Ramos (cell line): Measurements from ENCODE around the gene ANXA3.

Experiments
- in situ Hi-C: fragments of 300-500 bp; cut with MboI; formaldehyde crosslinking; loops from one replicate; pipeline ENCODE4 v1.14.3; 2022; ENCODE audit warnings: low sequenced_read_pairs; ENCODE audit not compliant: unreplicated experiment

The ANXA3 gene

GRCh38 chr4:78606530-78607095 is 55.0 kb downstream of the ANXA3 start:
- in situ Hi-C loops: no loop called here

GRCh38 chr4:78608684-78609083 is 57.1 kb downstream of the ANXA3 start:
- in situ Hi-C loops: no loop called here

GRCh38 chr4:78609580-78609979 is 58.0 kb downstream of the ANXA3 start:
- in situ Hi-C loops: no loop called here

GRCh38 chr4:78610546-78611214 is 59.1 kb downstream of the ANXA3 start:
- in situ Hi-C loops: loop anchor here (5.0 kb wide), 1 partner anchor 257 kb away; no protein-coding TSS in a partner anchor

- in situ Hi-C loops: loop anchor here (5.0 kb wide), 1 partner anchor 256 kb away; no protein-coding TSS in a partner anchor
These were observed 59.6 kb downstream of the ANXA3 start for GRCh38 chr4:78611215-78611558.

GRCh38 chr4:78612398-78613178 is 61.0 kb downstream of the ANXA3 start:
- in situ Hi-C loops: loop anchor here (5.0 kb wide), 1 partner anchor 255 kb away; no protein-coding TSS in a partner anchor

- in situ Hi-C loops: loop anchor here (5.0 kb wide), 1 partner anchor 254 kb away; no protein-coding TSS in a partner anchor
These were observed 62.2 kb downstream of the ANXA3 start for GRCh38 chr4:78613522-78614321.

- in situ Hi-C loops: no loop called here
These were observed 64.5 kb downstream of the ANXA3 start for GRCh38 chr4:78616046-78616498.

GRCh38 chr4:78618436-78618835 is 66.9 kb downstream of the ANXA3 start:
- in situ Hi-C loops: no loop called here

- in situ Hi-C loops: no loop called here
These were observed 69.8 kb downstream of the ANXA3 start for GRCh38 chr4:78621395-78621794.

- in situ Hi-C loops: no loop called here
These were observed 70.8 kb downstream of the ANXA3 start for GRCh38 chr4:78622253-78622979.

GRCh38 chr4:78624048-78624447 is 72.5 kb downstream of the ANXA3 start:
- in situ Hi-C loops: no loop called here

GRCh38 chr4:78625073-78625472 is 73.5 kb downstream of the ANXA3 start:
- in situ Hi-C loops: no loop called here

GRCh38 chr4:78627046-78627965 is 75.7 kb downstream of the ANXA3 start:
- in situ Hi-C loops: no loop called here

GRCh38 chr4:78627966-78628678 is 76.6 kb downstream of the ANXA3 start:
- in situ Hi-C loops: no loop called here

GRCh38 chr4:78629991-78630541 is 78.5 kb downstream of the ANXA3 start:
- in situ Hi-C loops: no loop called here

GRCh38 chr4:78630615-78631014 is 79.0 kb downstream of the ANXA3 start:
- in situ Hi-C loops: no loop called here
